PC-3 (cell line): ENCODE results near the gene RNF20. TPM values are rescaled to one million over a fixed set of nuclear protein-coding genes. Genes with fewer than 3 reads are reported as not detected.
"Not testable (repeated sequence)": the region's sequence is repeated elsewhere in the genome, so short reads cannot be mapped to it uniquely, and the experiment has no call there.

Source experiments
- ATAC-seq: fragments of 200-7000 bp; cut with Tn5 transposase; 2 replicates; pipeline ENCODE4 v1.9.1; 2020; ENCODE audit warnings: mild to moderate bottlenecking, moderate library complexity
- BruUV-seq: library from RNA; stranded (reverse); fragments of 400-500 nt; replicated peaks from 2 replicates; lab custom pipeline; 2021; lab: Mats Ljungman, UMichigan
- CTCF ChIA-PET: fragments of 300-600 bp; sonication (Branson Sonifier 250); formaldehyde crosslinking; loops from one replicate; lab custom pipeline; 2022; ENCODE audit warnings: antibody characterized with exemption; lab: Charles Lee
- POLR2A ChIA-PET: fragments of 300-600 bp; sonication (Branson Sonifier 250); formaldehyde crosslinking; loops from one replicate; lab custom pipeline; 2022; ENCODE audit warnings: antibody characterized with exemption; ENCODE audit not compliant: unreplicated experiment; lab: Charles Lee
- DNase-seq: peaks from one replicate; pipeline ENCODE4 v3.0.0-alpha.2; 2015
- H2AFZ ChIP-seq: fragments of 300-600 bp; sonication (generic); 2 replicates; pipeline ENCODE4 v1.6.0; 2016; ENCODE audit warnings: antibody characterized with exemption, low read length
- H3F3A ChIP-seq: fragments of 300-600 bp; sonication (generic); one replicate; pipeline ENCODE4 v1.6.0; 2017; ENCODE audit warnings: antibody characterized with exemption, low read length, control low read depth, mild to moderate bottlenecking; ENCODE audit not compliant: unreplicated experiment
- H3K27ac ChIP-seq: fragments of 300-600 bp; sonication (generic); 2 replicates; pipeline ENCODE4 v1.5.1; 2016; ENCODE audit warnings: mild to moderate bottlenecking, low read length
- H3K27me3 ChIP-seq: fragments of 300-600 bp; sonication (generic); 2 replicates; pipeline ENCODE4 v1.6.1; 2016; ENCODE audit warnings: low read length, mixed read lengths
- H3K36me3 ChIP-seq: fragments of 300-600 bp; sonication (generic); 2 replicates; pipeline ENCODE4 v1.6.1; 2016; ENCODE audit warnings: low read depth, mixed run types, low read length, mixed read lengths
- H3K4me1 ChIP-seq: fragments of 300-600 bp; sonication (generic); 2 replicates; pipeline ENCODE4 v1.5.1; 2016; ENCODE audit warnings: low read length; ENCODE audit not compliant: insufficient read depth
- H3K4me2 ChIP-seq: fragments of 300-600 bp; sonication (generic); 2 replicates; pipeline ENCODE4 v1.6.0; 2016; ENCODE audit warnings: low read length
- H3K4me3 ChIP-seq: fragments of 300-600 bp; sonication (generic); 2 replicates; pipeline ENCODE4 v1.5.1; 2016; ENCODE audit warnings: mild to moderate bottlenecking, low read length, mixed read lengths
- H3K79me2 ChIP-seq: fragments of 300-600 bp; sonication (generic); 2 replicates; pipeline ENCODE4 v1.6.1; 2017; ENCODE audit warnings: low read length, mixed read lengths
- H3K9ac ChIP-seq: fragments of 300-600 bp; sonication (generic); 2 replicates; pipeline ENCODE4 v1.6.0; 2016; ENCODE audit warnings: mild to moderate bottlenecking, low read length
- H3K9me2 ChIP-seq: fragments of 300-600 bp; sonication (generic); replicated peaks from 2 replicates; pipeline ENCODE4 v1.6.1; 2016; ENCODE audit warnings: mixed run types, low read length, mixed read lengths
- H3K9me3 ChIP-seq: fragments of 300-600 bp; sonication (generic); 2 replicates; pipeline ENCODE4 v1.6.1; 2016; ENCODE audit warnings: low read length, mixed read lengths
- H4K20me1 ChIP-seq: fragments of 300-600 bp; sonication (generic); 2 replicates; pipeline ENCODE4 v1.6.1; 2016; ENCODE audit warnings: low read length, mixed read lengths
- EZH2 ChIP-seq: fragments of 300-600 bp; sonication (generic); IDR thresholded peaks from one replicate; pipeline ENCODE4 v1.6.1; 2017; ENCODE audit warnings: antibody characterized with exemption, mild to moderate bottlenecking, low read length; ENCODE audit not compliant: unreplicated experiment
- EZH2phosphoT487 ChIP-seq: fragments of 300-600 bp; sonication (generic); IDR thresholded peaks from 2 replicates; pipeline ENCODE4 v1.6.1; 2018; ENCODE audit warnings: mild to moderate bottlenecking, antibody characterized with exemption, low read length, borderline replicate concordance
- intact Hi-C: fragments of 100-400 bp; cut with micrococcal nuclease; formaldehyde crosslinking; loops from 2 replicates; pipeline ENCODE4 v1.9.0; 2023
- total RNA-seq: library from RNA; depleted of rRNA; stranded (reverse); fragments of >200 nt; gene quantifications from 2 replicates; pipeline ENCODE4 v1.2.3, GENCODE V29; 2014
- TF ChIP-seq, protein P1 (sequence below): fragments of 300-600 bp; sonication (generic); conservative IDR thresholded peaks from 2 replicates; pipeline ENCODE4 v1.5.1; 2017; ENCODE audit warnings: antibody characterized with exemption, low read depth, mild to moderate bottlenecking, low read length

The RNF20 gene
- total RNA-seq, 1 experiment from 2014 or later: 14.7 TPM

DNA sequence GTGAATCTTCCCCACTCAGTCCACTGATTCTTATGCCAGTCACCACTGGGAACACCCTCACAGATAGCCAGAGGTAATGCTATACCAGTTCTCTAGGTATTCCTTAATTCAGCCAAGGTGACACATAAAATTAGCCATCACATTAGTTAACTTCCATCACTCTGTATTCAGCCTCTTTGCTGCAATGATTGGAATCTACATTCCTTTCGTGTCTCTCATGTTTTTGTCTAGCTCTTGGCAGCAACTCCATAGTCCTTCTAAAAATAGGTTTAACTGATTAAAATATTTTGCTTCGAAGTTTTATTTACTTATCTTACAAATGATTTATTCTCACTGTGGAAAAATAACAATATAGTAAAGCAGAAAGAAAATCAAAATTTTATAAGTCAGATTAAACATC lies 19.6 kb upstream of the RNF20 start:
- CTCF ChIA-PET: no interaction called here
- Histone ChIP-seq H4K20me1 (no peaks in the 10 kb centered on the region), H3K9me2 (no peaks in the 10 kb centered on the region), H2AFZ (no peak overlapping the region), H3K9me3 (no peaks in the 10 kb centered on the region), H3K4me2 (no peak overlapping the region), H3F3A (no peaks in the 10 kb centered on the region), H3K79me2 (no peaks in the 10 kb centered on the region), H3K27me3 (no peaks in the 10 kb centered on the region), H3K9ac (no peak overlapping the region), H3K4me1 (no peaks in the 10 kb centered on the region), H3K4me3 (no peak overlapping the region), H3K27ac (no peak overlapping the region), H3K36me3 (no peaks in the 10 kb centered on the region)
- DNase-seq (no peak), ATAC-seq (no peak)
- no peak for TF ChIP-seq EZH2phosphoT487
- TF ChIP-seq, protein P1, sequence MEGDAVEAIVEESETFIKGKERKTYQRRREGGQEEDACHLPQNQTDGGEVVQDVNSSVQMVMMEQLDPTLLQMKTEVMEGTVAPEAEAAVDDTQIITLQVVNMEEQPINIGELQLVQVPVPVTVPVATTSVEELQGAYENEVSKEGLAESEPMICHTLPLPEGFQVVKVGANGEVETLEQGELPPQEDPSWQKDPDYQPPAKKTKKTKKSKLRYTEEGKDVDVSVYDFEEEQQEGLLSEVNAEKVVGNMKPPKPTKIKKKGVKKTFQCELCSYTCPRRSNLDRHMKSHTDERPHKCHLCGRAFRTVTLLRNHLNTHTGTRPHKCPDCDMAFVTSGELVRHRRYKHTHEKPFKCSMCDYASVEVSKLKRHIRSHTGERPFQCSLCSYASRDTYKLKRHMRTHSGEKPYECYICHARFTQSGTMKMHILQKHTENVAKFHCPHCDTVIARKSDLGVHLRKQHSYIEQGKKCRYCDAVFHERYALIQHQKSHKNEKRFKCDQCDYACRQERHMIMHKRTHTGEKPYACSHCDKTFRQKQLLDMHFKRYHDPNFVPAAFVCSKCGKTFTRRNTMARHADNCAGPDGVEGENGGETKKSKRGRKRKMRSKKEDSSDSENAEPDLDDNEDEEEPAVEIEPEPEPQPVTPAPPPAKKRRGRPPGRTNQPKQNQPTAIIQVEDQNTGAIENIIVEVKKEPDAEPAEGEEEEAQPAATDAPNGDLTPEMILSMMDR: no peak
- no peak for TF ChIP-seq EZH2
- no TSS peak for BruUV-seq
- POLR2A ChIA-PET: no interaction called here
- intact Hi-C loops: no loop called here

DNA sequence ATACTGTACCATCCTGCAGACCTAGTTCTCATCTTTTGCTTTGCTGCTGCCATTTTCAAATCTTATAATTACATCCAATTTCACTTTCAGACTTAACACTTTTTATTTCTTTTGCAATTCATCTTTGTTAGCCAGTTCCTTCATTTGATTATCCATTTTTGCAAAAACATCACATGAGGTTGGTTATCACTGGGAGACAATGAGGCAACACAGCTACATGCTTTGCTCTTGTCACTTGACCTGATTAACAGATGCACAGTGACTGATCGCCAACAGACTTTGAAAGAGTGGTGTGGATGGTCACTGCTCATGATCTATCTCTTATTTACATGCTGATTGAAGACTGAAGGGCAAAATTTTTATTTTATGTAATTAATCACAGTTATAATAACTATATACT lies 17.0 kb upstream of the RNF20 start:
- Histone ChIP-seq H3K4me3 (no peak overlapping the region), H3K36me3 (no peaks in the 10 kb centered on the region), H4K20me1 (no peaks in the 10 kb centered on the region), H3K27me3 (no peaks in the 10 kb centered on the region), H2AFZ (no peak overlapping the region), H3K9ac (no peak overlapping the region), H3F3A (no peaks in the 10 kb centered on the region), H3K9me3 (no peaks in the 10 kb centered on the region), H3K4me1 (no peaks in the 10 kb centered on the region), H3K79me2 (no peaks in the 10 kb centered on the region), H3K27ac (no peak overlapping the region), H3K9me2 (no peaks in the 10 kb centered on the region), H3K4me2 (no peak overlapping the region)
- ATAC-seq (no peak), DNase-seq (no peak)
- intact Hi-C loops: no loop called here
- POLR2A ChIA-PET: no interaction called here
- no TSS peak for BruUV-seq
- CTCF ChIA-PET: no interaction called here
- TF ChIP-seq EZH2phosphoT487 (no peak), EZH2 (no peak)
- TF ChIP-seq, protein P1: no peak

DNA sequence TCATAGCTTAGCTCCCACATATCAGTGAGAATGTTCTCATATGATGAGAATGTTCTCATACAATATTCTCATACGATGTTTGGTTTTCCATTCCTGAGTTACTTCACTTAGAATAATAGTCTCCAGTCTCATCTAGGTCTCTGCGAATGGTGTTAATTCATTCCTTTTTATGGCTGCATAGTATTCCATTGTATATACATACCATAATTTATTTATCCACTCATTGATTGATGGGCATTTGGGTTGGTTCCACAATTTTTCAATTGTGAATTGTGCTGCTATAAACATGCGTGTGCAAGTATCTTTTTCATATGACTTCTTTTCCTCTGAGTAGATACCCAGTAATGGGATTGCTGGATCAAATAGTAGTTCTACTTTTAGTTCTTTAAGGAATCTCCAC lies 15.2 kb upstream of the RNF20 start:
- H3K4me1 ChIP-seq, H3K9ac ChIP-seq, intact Hi-C loops, H3K9me3 ChIP-seq, H3K9me2 ChIP-seq, H3K4me2 ChIP-seq, CTCF ChIA-PET, DNase-seq, H3K36me3 ChIP-seq, H3K4me3 ChIP-seq, H2AFZ ChIP-seq, H3K79me2 ChIP-seq, BruUV-seq, H3K27ac ChIP-seq, ATAC-seq, H3K27me3 ChIP-seq, POLR2A ChIA-PET, H4K20me1 ChIP-seq, H3F3A ChIP-seq: not testable (repeated sequence)
